GM12892 (cell line): ENCODE measurements around the gene LILRB3.

Experiments used
- POLR2A ChIP-seq: IDR thresholded peaks from 2 replicates; pipeline ENCODE4 v1.6.1; 2011; ENCODE audit warnings: low read depth, low read length, control low read depth
- POLR2AphosphoS5 ChIP-seq: IDR thresholded peaks from 2 replicates; pipeline ENCODE4 v1.6.1; 2011; ENCODE audit warnings: low read depth, low read length, control low read depth
- TAF1 ChIP-seq: IDR thresholded peaks from 2 replicates; pipeline ENCODE4 v1.6.1; 2011; ENCODE audit warnings: low read depth, mild to moderate bottlenecking, control low read depth, low read length, borderline replicate concordance

GRCh38 chr19:54266133-54266532 is 43.3 kb upstream of the LILRB3 start:
- TF ChIP-seq TAF1: no peak
- no peak for TF ChIP-seq POLR2AphosphoS5
- no peak for TF ChIP-seq POLR2A
